ENCODE results near the gene PCNX1.

Gene PCNX1

GRCh38 chr14:70916799-70917198 lies 9.5 kb downstream of the PCNX1 start:
- no peak overlapping the region for H3K4me3 ChIP-seq
- no peak for DNase-seq (ENCODE audit: low spot score)
- no peak for TF ChIP-seq CTCF (IDR thresholded peaks at IDR 0.05)
- no peak overlapping the region for H3K27ac ChIP-seq

- TF ChIP-seq CTCF (IDR thresholded peaks at IDR 0.05), result no peak
- no peak for DNase-seq (ENCODE audit: low spot score)
- Histone ChIP-seq H3K27ac (no peak overlapping the region), H3K4me3 (no peak overlapping the region)
Measured at GRCh38 chr14:70917633-70918032, 10.4 kb downstream of the PCNX1 start.

GRCh38 chr14:70919774-70920173 lies 12.5 kb downstream of the PCNX1 start:
- TF ChIP-seq CTCF (IDR thresholded peaks at IDR 0.05), result no peak
- DNase-seq (ENCODE audit: low spot score), result no peak
- Histone ChIP-seq H3K4me3 (no peak overlapping the region), H3K27ac (no peak overlapping the region)

GRCh38 chr14:70920608-70921007 lies 13.3 kb downstream of the PCNX1 start:
- Histone ChIP-seq H3K27ac (no peak overlapping the region), H3K4me3 (no peak overlapping the region)
- no peak for DNase-seq (ENCODE audit: low spot score)
- no peak for TF ChIP-seq CTCF (IDR thresholded peaks at IDR 0.05)

- Histone ChIP-seq H3K4me3 (no peak overlapping the region), H3K27ac (no peak overlapping the region)
- DNase-seq (ENCODE audit: low spot score), result no peak
- TF ChIP-seq CTCF (IDR thresholded peaks at IDR 0.05), result no peak
Measured at GRCh38 chr14:70921669-70922068, 14.4 kb downstream of the PCNX1 start.

- no peak overlapping the region for H3K27ac ChIP-seq
Measured at GRCh38 chr14:70924521-70924920, 17.3 kb downstream of the PCNX1 start.

More at GRCh38 chr14:70924521-70924920, 17.3 kb downstream of the PCNX1 start:
- DNase-seq (ENCODE audit: low spot score), result no peak
- H3K4me3 ChIP-seq, result no peak overlapping the region
- no peak for TF ChIP-seq CTCF (IDR thresholded peaks at IDR 0.05)
